ENCODE results near the gene PRPF19.

The PRPF19 gene

GRCh38 chr11:60937811-60938210, 31.4 kb upstream of the PRPF19 start:
- DNase-seq (ENCODE audit: low read depth): no peak

- no peak for DNase-seq (ENCODE audit: low read depth)
These were observed 30.8 kb upstream of the PRPF19 start for GRCh38 chr11:60937144-60937527.

- DNase-seq (ENCODE audit: low read depth): no peak
These were observed 30.2 kb upstream of the PRPF19 start for GRCh38 chr11:60936467-60937143.

- DNase-seq (ENCODE audit: low read depth): no peak
These were observed 29.5 kb upstream of the PRPF19 start for GRCh38 chr11:60935676-60936442.

- DNase-seq (ENCODE audit: low read depth): no peak
These were observed 28.6 kb upstream of the PRPF19 start for GRCh38 chr11:60934790-60935605.

GRCh38 chr11:60934124-60934789, 27.9 kb upstream of the PRPF19 start:
- no peak for DNase-seq (ENCODE audit: low read depth)

- DNase-seq (ENCODE audit: low read depth): no peak
These were observed 27.2 kb upstream of the PRPF19 start for GRCh38 chr11:60933416-60934123.

GRCh38 chr11:60932605-60933356, 26.4 kb upstream of the PRPF19 start:
- DNase-seq (ENCODE audit: low read depth): no peak

- DNase-seq (ENCODE audit: low read depth): no peak
These were observed 25.5 kb upstream of the PRPF19 start for GRCh38 chr11:60931917-60932316.

- DNase-seq (ENCODE audit: low read depth): no peak
These were observed 24.0 kb upstream of the PRPF19 start for GRCh38 chr11:60930394-60930793.

GRCh38 chr11:60929764-60930163, 23.4 kb upstream of the PRPF19 start:
- DNase-seq (ENCODE audit: low read depth): no peak

- DNase-seq (ENCODE audit: low read depth): no peak
These were observed 22.2 kb upstream of the PRPF19 start for GRCh38 chr11:60928563-60929001.

GRCh38 chr11:60927600-60927999, 21.2 kb upstream of the PRPF19 start:
- DNase-seq (ENCODE audit: low read depth): no peak

GRCh38 chr11:60927061-60927592, 20.7 kb upstream of the PRPF19 start:
- no peak for DNase-seq (ENCODE audit: low read depth)

GRCh38 chr11:60926500-60926899, 20.1 kb upstream of the PRPF19 start:
- no peak for DNase-seq (ENCODE audit: low read depth)

GRCh38 chr11:60925868-60926267, 19.5 kb upstream of the PRPF19 start:
- peak; percentile 78 for DNase-seq (ENCODE audit: low read depth)

GRCh38 chr11:60924906-60925853, 18.8 kb upstream of the PRPF19 start:
- peak; percentile 18 for DNase-seq (ENCODE audit: low read depth)

GRCh38 chr11:60924110-60924905, 17.9 kb upstream of the PRPF19 start, which contains the start of gene TMEM132A:
TMEM132A (plus strand) TSS chr11:60924460; CDS start chr11:60924634, 174 bp downstream.
- peak; percentile 67 for DNase-seq (ENCODE audit: low read depth)

- DNase-seq (ENCODE audit: low read depth): no peak
These were observed 17.4 kb upstream of the PRPF19 start for GRCh38 chr11:60923800-60924109.
